Naive thymus-derived CD4-positive, alpha-beta T cell (primary cell): ENCODE measurements around the gene TAP2. TPM values are rescaled to one million over a fixed set of nuclear protein-coding genes. Genes with fewer than 3 reads are reported as not detected.
"Not testable (repeated sequence)": the region's sequence is repeated elsewhere in the genome, so short reads cannot be mapped to it uniquely, and the experiment has no call there.

Source experiments
- ATAC-seq: fragments of 150-1000 bp; cut with Tn5 transposase; 2 replicates; pipeline ENCODE4 v1.10.0; 2021; ENCODE audit warnings: mild to moderate bottlenecking, moderate library complexity
- CTCF ChIA-PET: fragments of 350-600 bp; sonication (Branson Sonifier 250); formaldehyde crosslinking; loops from one replicate; lab custom pipeline; 2021; ENCODE audit warnings: antibody characterized with exemption; lab: Charles Lee
- POLR2A ChIA-PET: fragments of 350-600 bp; sonication (Branson Sonifier 250); formaldehyde crosslinking; loops from one replicate; lab custom pipeline; 2021; ENCODE audit warnings: antibody characterized with exemption, inconsistent platforms; lab: Charles Lee
- DNase-seq, 9 donors: peaks; one replicate each; pipeline versions ENCODE4 v3.0.0 to v3.0.0-alpha.2; 2020 to 2022; ENCODE audit warnings: mixed read lengths in 1 of 9
- H3K27ac ChIP-seq: one replicate; pipeline ENCODE4 v1.7.0; 2013; ENCODE audit warnings: mild to moderate bottlenecking, low read depth, low read length, moderate library complexity
- H3K27me3 ChIP-seq, 2 donors: one replicate each; pipeline ENCODE4 v1.7.0; 2013; ENCODE audit warnings: low read length in 2 of 2, mild to moderate bottlenecking in 2 of 2, moderate library complexity in 2 of 2; ENCODE audit not compliant: control insufficient read depth in 2 of 2, insufficient read depth in 2 of 2
- H3K36me3 ChIP-seq, 3 experiments: 1 replicate in 2 of 3; 2 replicates in 1 of 3; pipeline ENCODE4 v1.7.0; 2013; ENCODE audit warnings: low read length in 3 of 3, mild to moderate bottlenecking in 3 of 3, moderate library complexity in 1 of 3; ENCODE audit not compliant: insufficient read depth in 3 of 3, control insufficient read depth in 2 of 3
- H3K4me1 ChIP-seq, 2 donors: one replicate each; pipeline ENCODE4 v1.7.0; 2013; ENCODE audit warnings: low read length in 2 of 2, mild to moderate bottlenecking in 2 of 2, moderate library complexity in 1 of 2; ENCODE audit not compliant: control insufficient read depth in 2 of 2, insufficient read depth in 2 of 2
- H3K4me3 ChIP-seq: 2 replicates; pipeline ENCODE4 v1.7.0; 2013; ENCODE audit warnings: mild to moderate bottlenecking, low read length
- H3K9me3 ChIP-seq, 3 experiments: 1 replicate in 2 of 3; 2 replicates in 1 of 3; pipeline ENCODE4 v1.7.0; 2013; ENCODE audit warnings: low read length in 3 of 3; ENCODE audit not compliant: control insufficient read depth in 2 of 3
- H3K27ac Mint-ChIP-seq, 9 donors: one replicate each; pipeline ENCODE4 v1.8.0; 2020 to 2022; ENCODE audit warnings: mixed read lengths in 9 of 9, mild to moderate bottlenecking in 8 of 9, moderate library complexity in 5 of 9, inconsistent platforms in 2 of 9
- H3K27me3 Mint-ChIP-seq, 5 donors: one replicate each; pipeline ENCODE4 v1.8.0; 2021 to 2022; ENCODE audit warnings: mixed read lengths in 5 of 5, mild to moderate bottlenecking in 1 of 5
- H3K36me3 Mint-ChIP-seq, 5 donors: one replicate each; pipeline ENCODE4 v1.8.0; 2020 to 2022; ENCODE audit warnings: mixed read lengths in 5 of 5, mild to moderate bottlenecking in 3 of 5, inconsistent platforms in 1 of 5
- H3K4me1 Mint-ChIP-seq, 7 donors: one replicate each; pipeline ENCODE4 v1.8.0; 2020 to 2022; ENCODE audit warnings: mixed read lengths in 7 of 7, mild to moderate bottlenecking in 3 of 7, inconsistent platforms in 1 of 7
- H3K4me3 Mint-ChIP-seq, 10 donors: one replicate each; pipeline ENCODE4 v1.8.0; 2020 to 2022; ENCODE audit warnings: mild to moderate bottlenecking in 10 of 10, mixed read lengths in 10 of 10, moderate library complexity in 6 of 10, inconsistent platforms in 2 of 10
- H3K9me3 Mint-ChIP-seq, 11 donors: one replicate each; pipeline ENCODE4 v1.8.0; 2020 to 2022; ENCODE audit warnings: mixed read lengths in 11 of 11, mild to moderate bottlenecking in 4 of 11, inconsistent platforms in 1 of 11, moderate library complexity in 1 of 11
- intact Hi-C, 2 donors: fragments of 100-400 bp; cut with micrococcal nuclease; formaldehyde crosslinking; loops; one replicate each; pipeline ENCODE4 v1.15.1; 2023
- polyA plus RNA-seq, 2 donors: library from polyadenylated mRNA; unstranded; fragments of 300-500 nt; fragmentation: Illumina TruSeq; gene quantifications; one replicate each; pipeline ENCODE4 v1.2.3, GENCODE V29; 2021
- total RNA-seq, 6 experiments: library from RNA in 5 of 6; stranded (reverse) in 5 of 6; gene quantifications; 1 replicate in 5 of 6; 2 replicates in 1 of 6; pipeline ENCODE4 v1.2.3 and lab custom pipeline; 2021 to 2026

Gene TAP2
- total and polyA plus RNA-seq, 7 experiments from 2014 or later: 26.4 to 243 (median 105) TPM

DNA sequence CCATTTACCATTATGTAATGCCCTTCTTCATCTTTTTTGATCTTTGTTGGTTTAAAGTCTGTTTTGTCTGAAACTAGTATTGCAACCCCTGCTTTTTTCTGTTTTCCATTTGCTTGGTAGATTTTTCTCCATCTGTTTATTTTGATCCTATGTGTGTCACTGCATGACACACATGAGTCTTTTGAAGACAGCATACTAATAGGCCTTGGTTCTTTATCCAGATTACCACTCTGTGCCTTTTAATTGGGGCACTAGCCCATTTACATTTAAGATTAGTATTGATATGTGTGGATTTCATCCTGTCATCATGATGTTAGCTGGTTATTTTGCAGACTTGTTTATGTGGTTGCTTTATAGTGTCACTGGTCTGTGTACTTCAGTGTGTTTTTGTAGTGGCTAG, 33.1 kb downstream of the TAP2 start:
- intact Hi-C loops, H3K4me3 Mint-ChIP-seq, H3K4me1 ChIP-seq, DNase-seq, ATAC-seq, H3K36me3 Mint-ChIP-seq, H3K4me3 ChIP-seq, H3K27ac Mint-ChIP-seq, POLR2A ChIA-PET, H3K27me3 ChIP-seq, H3K36me3 ChIP-seq, H3K27ac ChIP-seq, H3K9me3 ChIP-seq, CTCF ChIA-PET: not testable (repeated sequence)
- H3K27me3 Mint-ChIP-seq: peaks cover 27 to 55% (median 33%) of the 10 kb centered on the region in 5 donors
- peaks cover 0 to 16% (median 0%) of the 10 kb centered on the region in 11 donors for H3K9me3 Mint-ChIP-seq
- H3K4me1 Mint-ChIP-seq: peaks cover 0 to 15% (median 3%) of the 10 kb centered on the region in 7 donors

DNA sequence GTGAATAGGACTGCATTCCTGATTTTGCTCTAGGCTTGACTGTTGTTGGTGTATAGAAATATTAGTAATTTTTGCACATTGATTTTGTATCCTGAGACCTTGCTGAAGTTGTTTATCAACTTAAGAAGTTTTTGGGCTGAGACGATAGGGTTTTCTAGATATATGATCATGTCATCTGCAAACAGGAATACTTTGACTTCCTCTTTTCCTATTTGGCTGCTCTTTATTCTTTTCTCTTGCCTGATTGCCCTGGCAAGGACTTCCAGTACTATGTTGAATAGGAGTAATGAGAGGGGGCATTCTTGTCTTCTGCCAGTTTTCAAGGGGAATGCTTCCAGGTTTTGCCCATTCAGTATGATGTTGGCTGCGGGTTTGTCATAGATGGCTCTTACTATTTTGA, 35.1 kb downstream of the TAP2 start:
- H3K36me3 Mint-ChIP-seq: peaks cover 0 to 8% (median 4%) of the 10 kb centered on the region in 5 donors
- ChIA-PET POLR2A (interaction anchor here (0.7 kb wide), 1 partner anchor 379 kb away, joined by 3 read pairs; no protein-coding TSS in a partner anchor), CTCF (interaction anchor here (1.8 kb wide), 1 partner anchor 65 kb away, joined by 5 read pairs; no protein-coding TSS in a partner anchor)
- H3K27ac Mint-ChIP-seq: no peak overlapping the region
- Histone ChIP-seq H3K27me3 (no peaks in the 10 kb centered on the region), H3K9me3 (peaks cover 0 to 10% (median 0%) of the 10 kb centered on the region in 3 experiments), H3K27ac (no peak overlapping the region), H3K36me3 (no peaks in the 10 kb centered on the region), H3K4me3 (no peak overlapping the region), H3K4me1 (no peaks in the 10 kb centered on the region)
- peaks cover 0 to 15% (median 3%) of the 10 kb centered on the region in 7 donors for H3K4me1 Mint-ChIP-seq
- H3K9me3 Mint-ChIP-seq: peaks cover 0 to 25% (median 4%) of the 10 kb centered on the region in 11 donors
- DNase-seq (no peak), ATAC-seq (no peak)
- intact Hi-C loops: no loop called here
- peaks cover 27 to 70% (median 41%) of the 10 kb centered on the region in 5 donors for H3K27me3 Mint-ChIP-seq
- no peak overlapping the region for H3K4me3 Mint-ChIP-seq

DNA sequence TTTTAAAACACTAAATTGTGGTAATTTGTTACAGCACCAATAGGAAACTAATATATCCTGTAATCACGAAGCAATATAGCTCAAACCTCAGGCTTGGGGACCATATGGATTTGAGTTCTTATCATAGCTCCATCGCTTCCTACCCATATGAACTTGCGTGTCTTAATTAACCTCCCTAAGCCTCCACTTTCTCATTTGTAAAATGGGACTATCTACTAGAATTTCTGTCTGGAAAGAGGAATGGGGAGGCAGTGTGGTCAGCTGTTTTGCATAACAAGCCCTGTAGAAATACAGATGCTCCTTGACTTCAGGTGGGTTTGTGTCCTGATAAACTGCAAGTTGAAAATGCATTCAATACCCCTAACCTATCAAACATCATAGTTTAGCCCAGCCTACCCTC, 38.8 kb downstream of the TAP2 start:
- H3K4me1 ChIP-seq: peaks cover 5% of the 10 kb centered on the region in 2 donors
- intact Hi-C loops: loop anchor here in 1 of 2 donors (10.0 kb wide), 1 partner anchor 555 kb away; no protein-coding TSS in a partner anchor
- peaks cover 0 to 24% (median 4%) of the 10 kb centered on the region in 11 donors for H3K9me3 Mint-ChIP-seq
- no peak overlapping the region for H3K27ac ChIP-seq
- H3K27me3 ChIP-seq: no peaks in the 10 kb centered on the region
- ATAC-seq (no peak), DNase-seq (no peak)
- H3K4me3 Mint-ChIP-seq: no peak overlapping the region
- H3K36me3 ChIP-seq: no peaks in the 10 kb centered on the region
- ChIA-PET CTCF (interaction anchor here (1.0 to 2.6 kb wide), 3 partner anchors 68 to 386 kb away, joined by 3 to 11 read pairs (median 3); no protein-coding TSS in a partner anchor), POLR2A (interaction anchor here (0.6 to 1.6 kb wide), 2 partner anchors 40 to 83 kb away, joined by 3 to 4 read pairs; no protein-coding TSS in a partner anchor)
- no peak overlapping the region for H3K4me3 ChIP-seq
- peaks cover 19 to 72% (median 44%) of the 10 kb centered on the region in 5 donors for H3K27me3 Mint-ChIP-seq
- H3K4me1 Mint-ChIP-seq: peaks cover 2 to 23% (median 15%) of the 10 kb centered on the region in 7 donors
- H3K9me3 ChIP-seq: peaks cover 0 to 10% (median 0%) of the 10 kb centered on the region in 3 experiments
- H3K27ac Mint-ChIP-seq: no peak overlapping the region
- H3K36me3 Mint-ChIP-seq: peaks cover 0 to 10% (median 4%) of the 10 kb centered on the region in 5 donors

DNA sequence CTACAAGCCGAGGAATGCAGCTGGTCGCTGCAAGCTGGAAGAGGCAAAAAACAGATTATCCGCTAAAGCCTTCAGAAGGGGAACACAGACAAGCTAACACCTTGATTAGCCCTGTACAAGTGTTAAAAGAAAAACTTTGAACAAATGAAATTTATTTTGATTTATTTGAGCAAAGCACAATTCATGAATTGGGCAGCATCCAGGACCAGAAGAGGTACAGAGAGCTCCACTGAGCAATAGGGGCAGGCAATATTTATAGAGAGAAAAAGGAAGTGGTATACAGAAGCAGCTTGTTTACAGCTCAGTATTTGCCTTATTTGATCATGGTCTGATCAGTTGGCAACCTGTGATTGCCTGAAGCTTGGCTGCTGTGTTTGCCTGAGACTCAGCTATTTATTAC, 39.4 kb downstream of the TAP2 start:
- POLR2A ChIA-PET: interaction anchor here (0.6 to 1.6 kb wide), 2 partner anchors 40 to 83 kb away, joined by 3 to 4 read pairs; no protein-coding TSS in a partner anchor
- CTCF ChIA-PET: interaction anchor here (0.7 to 2.6 kb wide), 4 partner anchors 68 to 685 kb away, joined by 3 to 11 read pairs (median 3); no protein-coding TSS in a partner anchor
- H3K27me3 ChIP-seq: no peaks in the 10 kb centered on the region

DNA sequence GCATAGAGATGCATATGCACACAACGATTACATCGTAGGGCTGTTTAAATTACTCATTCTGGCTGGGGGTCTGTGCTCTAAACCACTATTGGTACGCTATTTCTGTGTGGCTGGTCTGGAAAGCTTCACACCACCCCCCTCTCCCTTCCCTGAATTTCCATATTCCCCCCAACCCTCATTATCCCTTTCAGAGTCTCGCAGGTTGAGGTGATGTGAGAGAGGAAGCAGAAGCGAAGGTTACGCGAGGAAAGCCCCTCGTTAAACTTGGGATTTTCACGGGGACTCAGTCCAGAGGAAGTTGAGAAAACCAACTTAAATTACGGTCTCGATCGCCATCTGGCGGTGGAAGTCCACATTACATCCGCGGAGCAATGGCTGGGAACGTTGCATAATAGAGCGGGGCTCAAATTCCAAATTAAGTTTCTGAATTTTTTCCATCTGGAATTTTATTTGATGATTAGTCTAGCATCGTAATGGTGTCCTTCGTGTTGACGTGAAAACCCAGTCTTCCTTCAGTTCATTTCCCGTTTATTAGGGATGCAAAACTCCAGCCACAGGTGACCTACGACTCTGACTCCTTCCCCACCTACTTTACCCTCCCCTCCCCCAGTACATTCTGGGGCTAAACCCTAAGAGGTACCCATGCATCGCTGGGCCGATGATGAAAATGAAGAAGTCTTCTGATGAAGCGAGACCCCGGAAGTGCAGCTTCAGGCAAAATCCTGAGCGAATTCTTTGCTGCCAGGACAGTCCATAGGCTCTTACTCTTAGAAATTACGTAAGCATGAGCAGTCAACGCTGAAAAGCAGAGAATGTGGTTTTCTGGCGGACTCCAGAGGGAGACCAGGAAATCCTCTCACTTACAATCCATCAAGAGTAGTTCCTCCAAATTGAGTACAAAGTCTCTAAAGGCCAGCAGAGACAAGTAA, 41.4 kb downstream of the TAP2 start:
- peaks cover 0 to 15% (median 4%) of the 10 kb centered on the region in 11 donors for H3K9me3 Mint-ChIP-seq
- H3K27me3 Mint-ChIP-seq: peaks cover 0 to 70% (median 29%) of the 10 kb centered on the region in 5 donors
- Histone ChIP-seq H3K27me3 (peaks cover 0 to 5% of the 10 kb centered on the region in 2 donors), H3K36me3 (no peaks in the 10 kb centered on the region), H3K27ac (no peak overlapping the region), H3K4me3 (no peak overlapping the region), H3K9me3 (peaks cover 0 to 10% (median 0%) of the 10 kb centered on the region in 3 experiments), H3K4me1 (peaks cover 5 to 16% of the 10 kb centered on the region in 2 donors)
- H3K36me3 Mint-ChIP-seq: peaks cover 0 to 10% (median 4%) of the 10 kb centered on the region in 5 donors
- intact Hi-C loops: loop anchor here (1.0 to 10.0 kb wide), 9 partner anchors 71 to 552 kb away; no protein-coding TSS in a partner anchor
- peak overlapping the region in 1 of 9 donors; percentile 23 for H3K27ac Mint-ChIP-seq
- ATAC-seq: peak; percentile 80
- CTCF ChIA-PET: interaction anchor here (0.6 to 1.6 kb wide), 4 partner anchors 11 to 85 kb away, joined by 3 read pairs; no protein-coding TSS in a partner anchor
- peak; percentile 38 to 79 (median 62) for DNase-seq
- POLR2A ChIA-PET: interaction anchor here (0.6 to 1.0 kb wide), 2 partner anchors 15 to 380 kb away, joined by 3 to 4 read pairs; no protein-coding TSS in a partner anchor
- peaks cover 15 to 35% (median 27%) of the 10 kb centered on the region in 7 donors for H3K4me1 Mint-ChIP-seq
- peak overlapping the region in 9 of 10 donors; percentile 35 to 80 (median 68) for H3K4me3 Mint-ChIP-seq

More for the DNA sequence above, 39.4 kb downstream of the TAP2 start:
- DNase-seq (no peak), ATAC-seq (no peak)
- intact Hi-C loops: loop anchor here in 1 of 2 donors (10.0 kb wide), 1 partner anchor 554 kb away; no protein-coding TSS in a partner anchor
- Mint-ChIP-seq H3K36me3 (peaks cover 0 to 10% (median 4%) of the 10 kb centered on the region in 5 donors), H3K27ac (no peak overlapping the region), H3K4me1 (peaks cover 7 to 29% (median 20%) of the 10 kb centered on the region in 7 donors), H3K9me3 (peaks cover 0 to 18% (median 4%) of the 10 kb centered on the region in 11 donors), H3K4me3 (no peak overlapping the region), H3K27me3 (peaks cover 13 to 72% (median 38%) of the 10 kb centered on the region in 5 donors)
- no peak overlapping the region for H3K4me3 ChIP-seq
- no peaks in the 10 kb centered on the region for H3K36me3 ChIP-seq
- H3K4me1 ChIP-seq: peaks cover 5 to 11% of the 10 kb centered on the region in 2 donors
- H3K9me3 ChIP-seq: peaks cover 0 to 10% (median 0%) of the 10 kb centered on the region in 3 experiments
- H3K27ac ChIP-seq: no peak overlapping the region

DNA sequence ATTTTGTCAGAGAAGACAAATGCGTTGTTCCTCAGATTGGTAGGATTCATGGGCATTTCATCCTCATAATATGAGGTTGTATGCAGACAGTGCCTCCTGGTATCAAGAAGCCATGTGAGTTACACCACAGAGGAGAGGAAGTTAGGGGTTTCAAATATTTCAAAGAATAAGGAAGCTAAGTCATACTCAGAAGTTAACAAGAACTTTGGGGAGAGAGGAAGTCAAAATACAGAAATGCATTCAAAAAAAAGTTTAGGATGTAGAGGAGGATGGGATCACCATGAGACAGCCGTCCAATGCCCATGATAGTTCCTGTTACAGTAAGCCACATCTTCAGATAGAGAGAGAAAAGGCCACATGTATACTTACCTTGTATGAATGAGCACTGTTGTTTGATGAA, 44.0 kb downstream of the TAP2 start:
- Mint-ChIP-seq H3K4me3 (peak overlapping the region in 2 of 10 donors; percentile 0 to 9), H3K4me1 (peaks cover 15 to 35% (median 27%) of the 10 kb centered on the region in 7 donors), H3K27ac (no peak overlapping the region), H3K9me3 (peaks cover 0 to 15% (median 4%) of the 10 kb centered on the region in 11 donors), H3K27me3 (peaks cover 0 to 77% (median 25%) of the 10 kb centered on the region in 5 donors), H3K36me3 (peaks cover 0 to 10% (median 4%) of the 10 kb centered on the region in 5 donors)
- ATAC-seq (peak; percentile 77), DNase-seq (no peak)
- Histone ChIP-seq H3K27ac (no peak overlapping the region), H3K27me3 (peaks cover 0 to 5% of the 10 kb centered on the region in 2 donors), H3K4me3 (no peak overlapping the region), H3K36me3 (no peaks in the 10 kb centered on the region), H3K9me3 (peaks cover 0 to 10% (median 0%) of the 10 kb centered on the region in 3 experiments), H3K4me1 (peaks cover 5 to 16% of the 10 kb centered on the region in 2 donors)
- ChIA-PET CTCF (interaction anchor here (0.9 to 3.3 kb wide), 6 partner anchors 8 to 381 kb away, joined by 3 to 23 read pairs (median 6); no protein-coding TSS in a partner anchor), POLR2A (no interaction called here)
- intact Hi-C loops: loop anchor here in 1 of 2 donors (10.0 kb wide), 1 partner anchor 550 kb away; no protein-coding TSS in a partner anchor
